ENCODE results near the gene ZNF827. TPM values are rescaled to one million over a fixed set of nuclear protein-coding genes. Genes with fewer than 3 reads are reported as not detected.

The ZNF827 gene
- total RNA-seq, 2 donors from 2014 or later = 11.8 to 40.5 TPM

- DNase-seq (ENCODE audit: low spot score) = no peak
- Mint-ChIP-seq H3K9me3 (peaks cover 3% of the 10 kb centered on the region), H3K36me3 (peaks cover 10% of the 10 kb centered on the region), H3K27ac (no peak overlapping the region), H3K27me3 (no peaks in the 10 kb centered on the region), H3K4me3 (no peak overlapping the region), H3K4me1 (ENCODE audit: low read depth in 2 of 2) (peaks cover 5 to 22% of the 10 kb centered on the region in 2 donors)
- no peak for ATAC-seq
Measured at GRCh38 chr4:145927030-145927429, 11.6 kb downstream of the ZNF827 start.

GRCh38 chr4:145921231-145921630 lies 17.4 kb downstream of the ZNF827 start:
- no peak for DNase-seq (ENCODE audit: low spot score)
- no peaks in the 10 kb centered on the region for H3K27me3 Mint-ChIP-seq
- H3K4me3 Mint-ChIP-seq = no peak overlapping the region
- H3K36me3 Mint-ChIP-seq = peaks cover 10% of the 10 kb centered on the region
- H3K9me3 Mint-ChIP-seq = peaks cover 3% of the 10 kb centered on the region
- H3K4me1 Mint-ChIP-seq (ENCODE audit: low read depth in 2 of 2) = peaks cover 17 to 28% of the 10 kb centered on the region in 2 donors
- ATAC-seq = no peak
- H3K27ac Mint-ChIP-seq = no peak overlapping the region

- DNase-seq (ENCODE audit: low spot score) = no peak
- Mint-ChIP-seq H3K4me1 (ENCODE audit: low read depth in 2 of 2) (peaks cover 17 to 21% of the 10 kb centered on the region in 2 donors), H3K36me3 (peaks cover 5% of the 10 kb centered on the region), H3K4me3 (no peak overlapping the region), H3K27ac (no peak overlapping the region), H3K27me3 (no peaks in the 10 kb centered on the region), H3K9me3 (peaks cover 3% of the 10 kb centered on the region)
- no peak for ATAC-seq
Measured at GRCh38 chr4:145920205-145920604, 18.4 kb downstream of the ZNF827 start.

GRCh38 chr4:145912376-145912775 lies 26.2 kb downstream of the ZNF827 start:
- H3K9me3 Mint-ChIP-seq = no peaks in the 10 kb centered on the region
- no peak overlapping the region for H3K27ac Mint-ChIP-seq
- no peaks in the 10 kb centered on the region for H3K27me3 Mint-ChIP-seq
- no peak for ATAC-seq
- no peaks in the 10 kb centered on the region for H3K36me3 Mint-ChIP-seq
- no peak for DNase-seq (ENCODE audit: low spot score)
- H3K4me3 Mint-ChIP-seq = no peak overlapping the region
- peaks cover 19 to 24% of the 10 kb centered on the region in 2 donors for H3K4me1 Mint-ChIP-seq (ENCODE audit: low read depth in 2 of 2)

GRCh38 chr4:145909773-145910172 lies 28.9 kb downstream of the ZNF827 start:
- Mint-ChIP-seq H3K27me3 (no peaks in the 10 kb centered on the region), H3K36me3 (no peaks in the 10 kb centered on the region), H3K9me3 (no peaks in the 10 kb centered on the region), H3K4me1 (ENCODE audit: low read depth in 2 of 2) (peaks cover 29 to 33% of the 10 kb centered on the region in 2 donors), H3K4me3 (no peak overlapping the region), H3K27ac (no peak overlapping the region)
- DNase-seq (ENCODE audit: low spot score) (no peak), ATAC-seq (no peak)

GRCh38 chr4:145909281-145909715 lies 29.3 kb downstream of the ZNF827 start:
- Mint-ChIP-seq H3K4me3 (no peak overlapping the region), H3K4me1 (ENCODE audit: low read depth in 2 of 2) (peaks cover 33 to 34% of the 10 kb centered on the region in 2 donors), H3K27ac (no peak overlapping the region), H3K27me3 (no peaks in the 10 kb centered on the region), H3K9me3 (no peaks in the 10 kb centered on the region), H3K36me3 (no peaks in the 10 kb centered on the region)
- DNase-seq (ENCODE audit: low spot score) = no peak
- no peak for ATAC-seq

GRCh38 chr4:145907812-145908211 lies 30.8 kb downstream of the ZNF827 start:
- DNase-seq (ENCODE audit: low spot score) (no peak), ATAC-seq (no peak)
- Mint-ChIP-seq H3K4me1 (ENCODE audit: low read depth in 2 of 2) (peaks cover 33 to 35% of the 10 kb centered on the region in 2 donors), H3K4me3 (peak overlapping the region; percentile 49), H3K9me3 (no peaks in the 10 kb centered on the region), H3K36me3 (no peaks in the 10 kb centered on the region), H3K27me3 (no peaks in the 10 kb centered on the region), H3K27ac (no peak overlapping the region)

- Mint-ChIP-seq H3K4me1 (ENCODE audit: low read depth in 2 of 2) (peaks cover 33 to 34% of the 10 kb centered on the region in 2 donors), H3K27me3 (no peaks in the 10 kb centered on the region), H3K4me3 (peak overlapping the region; percentile 49), H3K36me3 (no peaks in the 10 kb centered on the region), H3K9me3 (no peaks in the 10 kb centered on the region), H3K27ac (no peak overlapping the region)
- peak in 1 of 2 donors; percentile 72 for ATAC-seq
- no peak for DNase-seq (ENCODE audit: low spot score)
Measured at GRCh38 chr4:145907390-145907789, 31.2 kb downstream of the ZNF827 start.

GRCh38 chr4:145904413-145905177 lies 34.0 kb downstream of the ZNF827 start:
- no peak overlapping the region for H3K4me3 Mint-ChIP-seq
- H3K36me3 Mint-ChIP-seq = peaks cover 6% of the 10 kb centered on the region
- no peaks in the 10 kb centered on the region for H3K9me3 Mint-ChIP-seq
- DNase-seq (ENCODE audit: low spot score) = no peak
- peak; percentile 43 to 45 for ATAC-seq
- peaks cover 27% of the 10 kb centered on the region in 2 donors for H3K4me1 Mint-ChIP-seq (ENCODE audit: low read depth in 2 of 2)
- no peak overlapping the region for H3K27ac Mint-ChIP-seq
- no peaks in the 10 kb centered on the region for H3K27me3 Mint-ChIP-seq

- Mint-ChIP-seq H3K4me1 (ENCODE audit: low read depth in 2 of 2) (peaks cover 16 to 17% of the 10 kb centered on the region in 2 donors), H3K27ac (no peak overlapping the region), H3K36me3 (peaks cover 6% of the 10 kb centered on the region), H3K9me3 (no peaks in the 10 kb centered on the region), H3K4me3 (no peak overlapping the region), H3K27me3 (no peaks in the 10 kb centered on the region)
- ATAC-seq (no peak), DNase-seq (ENCODE audit: low spot score) (no peak)
Measured at GRCh38 chr4:145902522-145902921, 36.1 kb downstream of the ZNF827 start.

- Mint-ChIP-seq H3K4me1 (ENCODE audit: low read depth in 2 of 2) (peaks cover 11 to 18% of the 10 kb centered on the region in 2 donors), H3K36me3 (peaks cover 6% of the 10 kb centered on the region), H3K9me3 (no peaks in the 10 kb centered on the region), H3K27me3 (no peaks in the 10 kb centered on the region), H3K4me3 (no peak overlapping the region), H3K27ac (no peak overlapping the region)
- no peak for DNase-seq (ENCODE audit: low spot score)
- no peak for ATAC-seq
Measured at GRCh38 chr4:145899886-145900460, 38.6 kb downstream of the ZNF827 start.

GRCh38 chr4:145898926-145899531 lies 39.6 kb downstream of the ZNF827 start:
- Mint-ChIP-seq H3K36me3 (peaks cover 6% of the 10 kb centered on the region), H3K4me3 (no peak overlapping the region), H3K9me3 (no peaks in the 10 kb centered on the region), H3K27me3 (no peaks in the 10 kb centered on the region), H3K27ac (no peak overlapping the region), H3K4me1 (ENCODE audit: low read depth in 2 of 2) (peaks cover 11 to 26% of the 10 kb centered on the region in 2 donors)
- ATAC-seq = no peak
- DNase-seq (ENCODE audit: low spot score) = no peak

GRCh38 chr4:145898466-145898865 lies 40.2 kb downstream of the ZNF827 start:
- no peak for ATAC-seq

GRCh38 chr4:145895056-145895455 lies 43.6 kb downstream of the ZNF827 start:
- no peaks in the 10 kb centered on the region for H3K27me3 Mint-ChIP-seq
- no peak overlapping the region for H3K4me3 Mint-ChIP-seq
- DNase-seq (ENCODE audit: low spot score) (no peak), ATAC-seq (no peak)
- H3K9me3 Mint-ChIP-seq = no peaks in the 10 kb centered on the region
- H3K27ac Mint-ChIP-seq = peak overlapping the region; percentile 3 to 8
- H3K4me1 Mint-ChIP-seq (ENCODE audit: low read depth in 2 of 2) = peaks cover 15 to 30% of the 10 kb centered on the region in 2 donors
- H3K36me3 Mint-ChIP-seq = no peaks in the 10 kb centered on the region

More at GRCh38 chr4:145898466-145898865, 40.2 kb downstream of the ZNF827 start:
- Mint-ChIP-seq H3K9me3 (no peaks in the 10 kb centered on the region), H3K4me3 (no peak overlapping the region), H3K36me3 (peaks cover 6% of the 10 kb centered on the region), H3K4me1 (ENCODE audit: low read depth in 2 of 2) (peaks cover 15 to 30% of the 10 kb centered on the region in 2 donors), H3K27me3 (no peaks in the 10 kb centered on the region), H3K27ac (no peak overlapping the region)
- no peak for DNase-seq (ENCODE audit: low spot score)
